Measurements from ENCODE around the gene GABRR3.

Gene GABRR3

DNA sequence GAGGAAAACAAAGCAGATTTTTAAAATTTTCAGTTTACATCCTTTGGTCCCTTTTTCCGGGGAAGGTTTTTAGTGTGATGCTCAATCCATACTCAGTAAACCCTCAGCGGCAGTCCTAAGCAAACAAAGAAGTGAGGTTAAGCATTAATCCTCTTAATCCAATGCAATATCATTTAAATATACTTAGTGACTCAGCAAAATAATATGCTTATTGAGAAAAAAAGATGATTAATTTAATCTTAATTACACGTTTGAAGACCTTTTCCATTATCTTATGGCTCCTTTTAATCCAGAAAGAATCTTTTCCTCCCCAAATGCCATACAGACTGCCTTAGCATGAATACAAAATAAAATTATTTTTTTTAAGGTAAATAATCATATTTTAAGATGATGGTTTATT is at the start of gene GABRR3:
TSS of gene GABRR3 (minus strand) at position 108 of the 400 bp plus-strand sequence. CDS start 328 bp downstream, outside the sequence.
- DNase-seq (ENCODE audit: low read depth): no peak

DNA sequence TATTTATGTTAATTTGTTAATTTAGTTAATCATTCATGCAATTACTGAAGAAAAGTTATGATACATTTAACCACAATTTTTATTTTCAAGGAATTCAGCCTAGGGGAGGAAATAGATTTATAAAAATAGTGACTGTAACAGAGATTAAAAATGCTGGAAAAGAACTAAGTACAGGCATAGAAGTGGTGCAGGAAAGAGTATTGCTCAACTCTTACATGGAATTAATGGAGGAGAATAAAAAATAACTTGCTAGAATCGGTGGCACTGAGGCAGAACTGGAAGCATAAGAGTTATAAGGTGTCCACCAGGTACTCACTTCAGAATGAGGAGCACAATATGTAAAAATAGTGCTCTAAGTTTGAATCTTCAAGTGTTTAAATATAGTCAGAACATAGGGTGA is 38.4 kb upstream of the GABRR3 start:
- no peak for DNase-seq (ENCODE audit: low read depth)

DNA sequence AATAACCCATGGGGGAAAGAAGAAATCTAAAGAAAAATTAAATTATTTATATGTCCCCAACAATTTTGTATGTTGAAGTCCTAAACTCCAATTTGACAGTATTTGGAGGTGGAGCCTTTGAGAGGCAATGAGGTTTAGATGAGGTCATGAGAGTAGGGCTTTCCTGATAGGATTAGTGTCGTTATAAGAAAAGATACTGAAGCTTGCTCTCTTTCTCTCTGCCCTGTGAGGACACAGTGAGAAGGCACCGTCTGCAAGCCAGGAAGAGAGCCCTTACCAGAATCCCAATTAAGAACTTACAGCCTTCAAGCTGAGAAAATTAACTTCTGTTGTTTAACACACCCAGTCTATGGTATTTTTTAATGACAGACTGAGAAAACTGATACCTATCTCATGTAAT is 35.7 kb upstream of the GABRR3 start:
- DNase-seq (ENCODE audit: low read depth): no peak

DNA sequence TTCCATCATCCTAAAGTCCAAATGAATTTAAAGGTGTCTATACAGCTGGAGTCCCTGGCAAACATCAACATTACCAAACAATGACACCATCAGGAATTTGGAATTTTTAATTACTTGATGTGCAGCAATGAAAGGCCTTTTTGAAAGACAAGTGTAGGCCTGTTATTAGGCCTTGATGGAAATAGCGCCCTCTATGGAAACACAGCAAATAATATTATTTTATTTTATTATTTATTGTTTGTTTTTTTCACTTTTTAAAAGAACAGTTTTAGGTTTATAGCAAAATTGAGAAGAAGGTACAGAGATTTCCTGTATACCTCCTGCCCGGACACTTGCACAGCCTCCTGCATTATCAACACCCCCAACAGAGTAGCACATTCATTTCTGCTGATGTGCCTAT is 33.7 kb upstream of the GABRR3 start:
- DNase-seq (ENCODE audit: low read depth): no peak

DNA sequence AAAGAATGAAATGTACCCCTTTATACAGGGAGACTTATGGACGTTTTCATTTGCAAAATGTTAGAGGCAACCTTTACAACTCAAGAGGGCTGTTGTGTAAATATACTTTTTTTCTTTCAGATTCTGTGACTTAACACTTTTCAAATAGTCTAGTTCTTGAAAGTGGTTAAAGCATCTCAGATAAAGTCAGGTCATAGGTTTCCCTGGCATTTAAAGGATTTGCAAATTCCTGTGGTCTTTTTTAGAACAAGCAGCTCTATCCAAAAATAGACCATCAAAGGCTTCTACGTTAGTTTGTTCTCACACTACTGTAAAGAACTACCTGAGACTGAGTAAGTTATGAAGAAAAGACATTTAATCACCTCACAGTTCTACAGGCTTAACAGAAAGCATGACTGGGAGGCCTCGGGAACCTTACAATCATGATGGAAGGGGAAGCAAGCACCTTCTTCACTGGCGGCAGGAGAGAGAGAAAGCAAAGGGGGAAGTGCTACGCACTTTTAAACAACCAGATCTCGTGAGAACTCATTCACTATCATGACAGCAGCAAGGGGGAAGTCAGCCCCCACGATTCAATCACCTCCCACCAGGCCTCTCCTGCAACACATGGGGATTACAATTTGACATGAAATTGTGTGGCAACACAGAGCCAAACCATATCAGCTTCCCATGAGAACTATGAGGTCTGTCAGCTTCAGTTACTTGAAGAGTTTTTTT is 23.3 kb upstream of the GABRR3 start:
- DNase-seq (ENCODE audit: low read depth): no peak

DNA sequence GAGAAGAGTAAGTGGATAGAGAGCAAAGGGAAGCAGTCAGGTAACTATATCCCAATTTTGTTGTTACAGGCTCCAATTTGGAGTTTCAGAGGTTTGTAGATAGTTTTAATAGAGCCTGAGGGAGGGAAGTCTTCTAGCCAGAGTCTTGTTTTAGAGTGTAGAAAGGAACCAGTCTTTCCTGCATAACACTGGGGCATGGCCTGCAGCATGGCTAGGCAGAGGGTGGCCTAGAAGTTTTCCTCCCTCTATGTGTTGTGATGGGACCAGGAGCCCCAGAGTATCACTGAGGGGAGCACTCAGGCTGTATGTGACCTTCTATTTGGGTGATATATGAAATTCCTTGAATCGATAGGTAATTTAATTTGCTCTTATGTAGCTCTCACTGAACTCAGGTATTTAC is 22.5 kb upstream of the GABRR3 start:
- DNase-seq (ENCODE audit: low read depth): no peak

DNA sequence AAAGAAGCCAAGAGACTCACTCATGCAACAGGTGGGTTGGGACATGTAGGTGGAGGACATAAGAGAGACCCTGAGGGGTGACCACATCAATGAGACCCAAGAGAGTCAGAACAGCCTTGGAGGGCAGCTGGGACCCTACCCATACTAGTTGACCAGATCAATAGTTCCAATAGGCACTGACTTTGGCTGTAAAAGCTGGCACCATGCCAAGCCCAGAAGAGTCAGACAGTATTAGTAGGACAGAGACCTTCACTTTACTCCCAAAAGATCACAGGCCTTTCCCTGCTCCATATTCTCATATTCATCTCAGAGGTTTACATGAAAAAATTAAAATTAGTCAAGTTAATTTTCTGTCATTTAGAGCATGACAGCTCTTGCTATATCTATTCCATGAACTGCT is 20.9 kb upstream of the GABRR3 start:
- no peak for DNase-seq (ENCODE audit: low read depth)

DNA sequence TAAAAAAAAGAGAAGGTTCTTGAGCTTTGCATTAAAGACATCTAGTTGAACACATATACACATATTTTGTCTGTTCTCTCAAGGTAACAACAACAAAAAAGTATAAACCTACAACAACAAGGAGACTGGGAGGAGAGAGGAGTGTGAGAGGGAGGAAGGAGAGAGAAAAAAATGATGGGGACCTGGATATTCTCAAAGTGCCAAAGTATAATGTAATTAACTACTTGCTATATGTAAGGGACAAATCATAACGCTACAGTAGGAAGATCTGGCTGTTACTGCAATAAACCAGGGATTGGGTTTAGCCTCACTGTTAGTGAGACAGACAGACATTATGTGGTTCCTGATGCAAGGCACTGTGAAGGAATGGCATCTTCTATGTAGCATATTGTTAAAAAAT is 14.2 kb upstream of the GABRR3 start:
- DNase-seq (ENCODE audit: low read depth): no peak

DNA sequence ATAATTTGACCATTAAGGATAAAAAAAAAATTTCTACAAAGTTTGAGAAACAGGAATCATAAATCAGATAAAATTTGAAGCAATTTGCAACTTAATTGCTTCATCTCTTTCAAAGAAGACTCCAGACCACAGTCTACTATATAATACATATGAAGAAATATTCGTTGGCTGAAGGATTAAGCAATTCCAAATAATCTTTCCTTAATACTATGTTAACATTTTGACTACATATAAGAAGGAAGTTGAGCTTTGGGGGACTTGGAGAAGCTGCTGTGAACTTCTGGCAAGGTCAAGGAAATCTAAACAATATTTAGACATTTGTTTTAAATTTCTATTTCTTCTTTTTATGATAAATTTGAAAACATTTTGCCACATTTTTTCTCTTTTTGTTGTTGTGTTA is 13.5 kb upstream of the GABRR3 start:
- DNase-seq (ENCODE audit: low read depth): no peak

DNA sequence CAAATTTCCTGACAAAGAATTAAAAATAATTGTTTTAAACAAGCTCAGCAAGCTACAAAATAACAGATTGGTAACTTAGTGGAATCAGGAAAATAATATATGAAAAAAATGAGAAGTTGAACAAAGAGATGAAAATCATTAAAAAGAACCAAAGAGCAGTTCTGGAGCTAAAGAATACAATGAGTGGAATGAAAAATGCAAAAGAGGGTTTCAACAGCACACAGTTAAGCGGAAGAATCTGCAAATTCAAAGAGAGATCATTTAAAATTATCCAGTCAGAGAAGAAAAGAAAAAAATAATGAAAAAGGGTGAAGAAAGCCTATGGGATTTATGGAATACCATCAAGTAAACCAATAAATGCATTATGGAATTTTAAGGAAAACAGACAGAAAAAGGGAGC is 6.2 kb upstream of the GABRR3 start:
- DNase-seq (ENCODE audit: low read depth): no peak

DNA sequence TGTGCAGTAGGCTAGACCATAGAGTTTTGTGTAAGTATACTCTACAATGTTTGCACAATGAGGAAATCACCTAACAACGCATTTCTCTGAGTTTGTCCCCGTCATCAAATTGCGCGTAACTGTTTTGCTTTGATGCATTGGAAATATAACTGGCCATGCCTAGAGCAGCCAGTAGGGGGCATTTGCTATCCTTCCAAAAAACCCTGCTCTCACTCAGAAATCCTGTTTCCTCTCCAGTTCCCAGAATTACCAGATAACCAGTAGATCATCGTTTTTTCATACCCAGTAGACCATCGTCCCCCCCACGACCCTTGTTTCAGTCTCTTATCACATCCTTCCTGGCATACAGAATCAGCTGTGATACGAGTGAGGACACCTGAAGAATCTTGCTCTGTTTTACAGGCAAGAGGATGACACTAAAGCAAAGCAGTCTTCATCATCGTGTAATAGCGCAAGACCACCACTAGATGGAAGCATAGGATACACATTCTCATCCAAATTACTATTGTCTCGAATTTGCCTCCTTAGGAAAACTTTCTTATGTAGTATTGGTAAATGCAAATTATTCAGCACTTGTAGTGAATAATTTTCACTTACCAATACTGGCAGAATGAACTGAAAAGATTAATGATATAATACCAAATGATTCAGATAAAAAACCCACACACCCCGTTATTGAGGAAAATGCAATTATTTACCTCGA is 4.4 kb upstream of the GABRR3 start:
- DNase-seq (ENCODE audit: low read depth): peak; percentile 34

DNA sequence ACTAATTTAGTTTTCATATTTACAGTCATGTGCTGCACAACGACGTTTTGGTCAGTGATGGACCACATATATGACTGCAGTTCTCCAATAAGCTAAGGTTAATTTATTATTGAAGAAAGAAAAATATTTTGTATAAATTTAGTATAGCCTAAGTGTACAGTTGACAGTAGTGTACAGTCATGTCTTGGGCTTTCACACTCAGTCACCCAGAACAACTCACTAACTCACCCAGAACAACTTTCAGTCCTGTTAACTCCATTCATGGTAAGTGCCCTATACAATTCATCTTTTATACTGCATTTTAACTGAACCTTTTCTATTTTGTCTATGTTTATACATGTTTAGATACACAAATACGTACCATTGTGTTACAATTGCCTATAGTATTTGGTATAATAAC is 3.8 kb upstream of the GABRR3 start:
- no peak for DNase-seq (ENCODE audit: low read depth)

DNA sequence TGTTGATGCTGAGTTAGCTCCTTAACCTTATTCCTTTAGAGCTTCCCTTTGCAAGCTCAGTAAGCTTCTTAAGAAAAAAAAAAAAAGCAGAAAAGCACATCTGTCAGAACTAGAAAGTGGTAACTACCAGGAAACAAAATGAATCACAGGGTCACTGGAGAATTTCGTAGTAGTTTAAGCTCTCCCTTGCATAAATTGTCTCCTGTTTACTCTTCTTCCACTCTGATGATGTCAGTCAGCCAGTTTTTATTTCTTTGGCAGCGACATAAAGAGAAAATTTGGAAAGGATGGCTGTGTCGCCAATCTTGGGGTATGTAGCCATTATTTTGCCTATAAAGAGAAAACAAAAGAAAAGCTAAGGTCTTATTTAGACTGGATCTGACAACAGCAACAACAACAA is 3.2 kb upstream of the GABRR3 start:
- no peak for DNase-seq (ENCODE audit: low read depth)

DNA sequence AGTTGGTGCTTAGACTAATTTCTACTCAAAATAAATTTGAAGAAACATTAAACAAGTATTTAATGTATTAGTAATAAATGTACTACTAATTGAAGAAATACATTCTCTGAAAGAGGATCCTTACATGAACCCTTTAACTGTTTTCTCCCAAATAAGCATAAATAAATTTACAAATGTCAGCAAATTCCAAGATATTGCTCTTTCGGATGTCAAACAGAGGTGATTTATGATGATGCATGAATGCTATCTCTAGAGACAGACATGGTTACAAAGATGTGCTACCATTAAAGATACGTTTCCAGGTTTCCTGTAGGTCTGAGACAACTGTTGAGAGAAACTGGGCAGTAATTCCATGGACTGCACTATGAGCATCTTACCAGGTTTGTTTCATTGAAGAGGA is 629 bp downstream of the GABRR3 start:
- DNase-seq (ENCODE audit: low read depth): no peak

DNA sequence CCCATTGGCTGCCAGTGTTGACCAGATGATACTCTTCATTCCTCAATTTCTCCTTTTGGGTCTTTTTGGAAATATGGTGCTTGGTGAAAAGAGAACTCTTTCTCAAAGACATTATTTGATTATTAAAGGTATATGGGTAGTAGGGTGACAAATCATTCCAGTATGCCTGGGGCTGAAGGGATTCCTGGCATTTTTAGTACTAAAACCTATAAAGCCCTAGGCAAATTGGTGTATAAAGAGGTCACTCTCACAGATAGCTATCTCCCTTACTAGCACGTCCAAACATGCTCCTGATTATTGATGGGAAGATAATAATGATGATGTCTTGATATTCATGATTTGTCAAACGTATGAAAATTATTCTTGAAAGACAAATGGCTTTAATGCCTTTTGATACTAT is 1.1 kb downstream of the GABRR3 start:
- DNase-seq (ENCODE audit: low read depth): no peak

DNA sequence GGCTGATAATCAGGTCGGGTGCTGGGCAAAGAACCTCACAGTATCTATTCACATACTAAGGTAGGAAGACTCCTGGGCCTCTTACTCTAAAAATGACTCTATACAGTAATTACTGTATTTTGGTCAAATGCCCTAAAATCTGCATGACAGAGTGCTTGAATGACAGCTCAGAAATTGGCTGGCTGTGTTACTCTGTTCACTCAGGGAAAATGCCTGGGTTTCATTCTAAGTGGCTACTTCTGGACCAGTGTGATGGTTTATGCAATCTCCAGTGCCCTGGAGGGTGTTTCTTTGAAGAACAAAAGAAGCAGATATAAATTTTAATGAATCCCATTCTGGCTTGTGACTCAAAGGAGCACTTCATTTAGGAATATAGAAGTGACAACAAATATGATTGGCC is 2.2 kb downstream of the GABRR3 start:
- no peak for DNase-seq (ENCODE audit: low read depth)

DNA sequence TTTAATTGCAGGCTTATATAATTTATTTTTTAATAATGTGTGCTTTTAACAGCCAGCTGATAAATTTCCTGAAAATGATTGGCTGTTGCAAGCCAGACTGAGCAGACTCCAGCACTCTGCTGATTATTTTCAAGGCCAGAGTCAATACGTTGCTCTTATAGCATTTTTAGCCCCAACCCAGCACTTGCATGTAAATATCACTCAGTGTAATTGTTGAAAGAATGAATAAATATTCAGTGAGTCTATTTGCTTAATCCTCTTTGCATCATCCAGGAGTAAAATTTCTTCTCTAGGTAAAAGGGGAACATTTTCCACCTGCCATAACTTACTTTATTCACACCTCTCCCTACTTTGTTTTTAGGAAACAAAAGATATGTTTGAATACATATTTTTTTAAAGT is 2.9 kb downstream of the GABRR3 start:
- no peak for DNase-seq (ENCODE audit: low read depth)

DNA sequence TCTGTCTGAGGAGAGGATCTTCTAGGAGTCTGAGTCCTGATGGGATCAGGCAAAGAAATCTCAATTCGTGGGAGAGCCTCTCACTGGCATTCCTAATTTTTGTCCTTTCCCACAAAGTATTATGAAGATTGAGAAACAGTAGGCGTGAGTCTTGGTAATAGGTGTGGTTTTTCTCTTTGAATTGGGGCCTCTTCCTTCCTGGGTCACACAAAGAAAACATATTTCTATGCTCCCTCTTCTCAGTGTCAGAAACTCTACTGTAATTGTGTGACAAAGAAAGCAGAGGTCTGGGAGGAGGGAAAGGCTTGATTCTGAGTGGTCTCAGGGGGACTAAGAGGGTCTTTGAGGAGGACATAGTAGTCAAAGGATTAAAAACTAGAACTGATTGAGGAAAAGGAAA is 6.0 kb downstream of the GABRR3 start:
- DNase-seq (ENCODE audit: low read depth): no peak

DNA sequence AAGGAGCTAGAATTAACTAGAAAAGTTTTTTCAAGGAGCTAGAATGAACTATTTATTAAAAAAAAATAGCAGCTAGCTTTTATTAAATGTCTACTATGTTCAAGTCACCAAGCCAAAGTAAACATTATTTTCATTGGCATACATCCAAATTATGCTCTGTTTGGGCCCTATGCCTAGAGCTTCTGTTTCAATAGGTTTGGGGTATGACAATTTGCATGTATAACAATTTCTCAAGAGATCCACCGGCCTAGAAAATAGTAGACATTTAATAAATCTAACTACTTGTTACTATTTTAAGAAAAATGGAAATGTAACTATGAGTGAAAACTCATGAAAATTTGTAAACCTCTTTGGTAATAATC is 8.0 kb downstream of the GABRR3 start:
- no peak for DNase-seq (ENCODE audit: low read depth)

DNA sequence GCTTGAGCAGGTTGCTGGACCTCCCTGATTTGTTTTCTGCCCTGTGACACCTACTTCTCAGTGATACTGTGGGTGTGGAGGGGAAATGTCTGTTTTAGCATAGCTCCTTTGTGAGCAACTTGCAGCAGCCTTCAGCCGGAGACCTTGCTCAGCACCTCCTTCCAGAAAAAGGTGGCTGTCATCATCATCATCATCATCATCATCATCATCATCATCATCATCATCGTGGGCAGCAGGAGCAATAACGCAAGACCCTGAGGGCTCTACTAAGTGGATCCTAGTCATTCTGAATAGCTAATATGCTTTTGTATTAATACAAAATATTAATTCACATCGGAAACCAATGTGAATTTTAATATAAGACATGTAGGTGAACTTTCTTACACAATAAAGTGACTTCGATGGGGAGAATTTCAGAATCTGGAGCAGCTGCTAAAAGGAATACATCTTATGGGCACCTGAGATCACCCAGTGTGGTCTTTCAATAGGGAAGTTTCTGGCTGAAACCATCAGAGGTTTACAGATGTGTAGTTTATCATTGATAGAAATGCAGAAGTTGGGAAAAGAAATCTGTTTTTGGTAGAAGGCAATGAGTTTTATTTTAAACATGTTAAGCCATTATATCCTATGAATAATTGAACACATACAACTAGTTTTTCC is 8.6 kb downstream of the GABRR3 start:
- DNase-seq (ENCODE audit: low read depth): no peak

DNA sequence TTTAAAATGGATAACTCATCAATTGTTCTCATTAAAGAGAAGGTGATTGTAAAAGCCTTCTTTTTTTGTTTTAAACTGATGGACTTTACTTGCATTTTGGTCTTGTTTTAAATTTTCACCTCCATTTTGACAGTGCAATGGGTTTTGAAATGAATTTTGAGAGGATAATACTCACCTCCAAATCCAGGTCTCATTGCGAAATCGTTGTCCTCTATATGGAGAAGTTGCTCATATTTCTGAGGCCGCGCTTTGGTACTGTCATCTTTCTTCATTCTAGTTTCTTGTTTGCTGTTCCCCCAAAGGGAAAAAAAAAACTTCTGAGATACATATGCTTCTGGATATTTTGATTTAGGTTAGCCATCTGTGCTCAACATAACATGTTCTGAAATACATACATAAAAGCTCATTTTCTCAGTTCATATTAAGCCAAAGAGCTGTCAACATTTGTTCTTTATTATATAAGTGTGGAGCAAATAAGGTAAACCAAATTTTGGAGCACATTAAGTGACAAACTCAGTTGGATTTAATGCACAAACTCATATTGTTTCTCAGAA is 9.6 kb downstream of the GABRR3 start:
- no peak for DNase-seq (ENCODE audit: low read depth)

DNA sequence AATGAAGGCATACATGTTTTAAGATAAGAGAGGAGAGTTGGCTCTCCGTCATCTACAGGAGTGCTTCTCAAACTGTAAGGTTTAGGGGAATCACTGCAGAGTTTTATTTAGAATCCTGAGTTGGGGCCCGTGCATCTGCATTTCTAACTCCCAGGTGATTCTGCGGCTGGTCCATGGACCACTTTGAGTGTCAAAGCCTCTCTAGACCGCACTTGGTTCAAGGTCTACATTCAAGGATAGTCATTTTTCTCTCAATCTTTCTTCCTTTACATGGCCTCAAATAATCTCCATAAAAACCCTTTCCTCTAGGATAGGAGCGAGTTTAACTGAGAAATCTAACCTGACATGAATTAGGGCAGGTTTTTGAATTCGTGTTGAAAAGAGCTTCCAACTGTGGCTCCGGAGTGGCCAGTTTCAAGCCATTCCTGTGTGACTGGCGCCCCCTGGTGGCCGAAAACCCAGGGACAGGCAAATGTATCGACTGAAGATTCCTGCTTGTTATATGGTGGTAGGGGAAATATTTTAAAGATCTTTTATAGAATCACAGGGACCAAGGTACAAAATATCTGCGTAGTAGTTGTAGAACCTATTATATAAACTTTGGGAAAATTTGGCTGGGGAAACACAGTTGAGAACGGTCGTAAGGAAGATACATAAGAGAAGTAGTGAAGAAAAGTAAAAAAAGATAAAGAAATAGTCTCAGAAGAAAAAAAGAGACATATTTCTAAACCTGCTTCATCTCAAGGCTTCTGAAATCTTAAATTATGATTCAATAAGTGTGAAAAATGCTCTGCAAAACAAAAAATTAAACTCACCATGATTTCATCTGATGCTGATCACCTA is 11.9 kb downstream of the GABRR3 start:
- peak; percentile 95 for DNase-seq (ENCODE audit: low read depth)

Data from stimulated activated CD8-positive, alpha-beta memory T cell treated with anti-CD3 and anti-CD28 coated beads, Interleukin-15, amount 100 ng/mL, for 1 hour (primary cell).